Measurements from ENCODE around the gene PHACTR4. TPM values are rescaled to one million over a fixed set of nuclear protein-coding genes. Genes with fewer than 3 reads are reported as not detected.

PHACTR4 gene
- total and polyA plus RNA-seq, 9 of the 15 experiments (the other 6 are each of a cell fraction or from before 2014, with no cell fraction given), result 6.4 to 43.6 (median 14.2) TPM

DNA sequence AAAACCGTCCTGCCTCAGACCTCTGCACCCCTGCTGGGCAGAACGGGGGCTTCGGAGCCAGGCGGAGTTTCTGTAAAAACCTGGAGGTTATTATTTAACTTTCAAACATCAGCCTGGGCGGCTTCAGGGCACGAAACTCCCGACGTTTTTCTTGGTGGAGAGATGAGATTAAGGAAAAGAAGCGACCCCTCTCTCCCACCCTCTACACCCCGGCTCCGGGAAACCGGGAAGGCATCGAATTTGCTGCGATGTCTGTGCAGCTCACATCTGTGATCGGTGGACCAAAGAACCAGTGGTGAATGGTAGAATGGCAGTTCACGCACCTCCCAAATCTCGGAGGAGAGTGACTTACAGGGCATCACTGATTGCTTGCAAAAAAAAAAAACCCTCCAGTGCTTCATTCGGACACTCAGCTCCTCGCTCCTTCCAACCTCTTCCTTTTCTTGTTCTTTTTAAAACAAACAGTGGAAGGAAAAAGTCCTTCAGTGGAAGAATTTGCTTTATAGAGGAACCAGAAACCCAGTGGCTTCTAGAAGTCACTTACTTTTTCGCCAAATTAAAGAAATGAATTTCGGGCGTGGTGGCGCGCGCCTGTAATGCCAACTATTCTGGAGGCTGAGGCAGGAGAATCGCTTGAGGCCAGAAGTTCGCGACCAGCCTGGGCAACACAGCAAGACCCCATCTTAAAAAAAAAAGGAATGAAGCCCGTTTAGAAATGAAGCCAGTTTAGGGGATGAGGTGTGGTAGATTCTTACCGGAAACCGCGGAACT, 884 bp downstream of the PHACTR4 start (continued):
- TF ChIP-seq JUN (IDR thresholded peaks at IDR 0.05; ENCODE audit: borderline replicate concordance, low read depth, low read length), result no peak
- TF ChIP-seq JUN (CRISPR knock-in tag; IDR thresholded peaks at IDR 0.05; ENCODE audit: borderline replicate concordance), result no peak
- TF ChIP-seq ZNF785 (CRISPR knock-in tag; IDR thresholded peaks at IDR 0.05), result no peak
- no peak for TF ChIP-seq POLR2B (IDR thresholded peaks at IDR 0.05; ENCODE audit: low read depth, partially characterized antibody)
- TF ChIP-seq TAF1 (IDR thresholded peaks at IDR 0.05; ENCODE audit: control insufficient read depth, extremely low read depth, insufficient read depth, low read length, severe bottlenecking), result no peak
- peak; percentile 87 for TF ChIP-seq MBD1 (CRISPR knock-in tag; IDR thresholded peaks at IDR 0.05)
- TF ChIP-seq TGIF2 (CRISPR knock-in tag; IDR thresholded peaks at IDR 0.05), result no peak
- TF ChIP-seq ZNF133 (CRISPR knock-in tag; IDR thresholded peaks at IDR 0.05), result no peak
- TF ChIP-seq ZBED1 (IDR thresholded peaks at IDR 0.05), result no peak
- no peak for TF ChIP-seq NRF1 (conservative IDR thresholded peaks at IDR 0.05 in 1 of 2, IDR thresholded peaks at IDR 0.05 in 1 of 2)
- no peak for TF ChIP-seq HDAC2 (IDR thresholded peaks at IDR 0.05)
- TF ChIP-seq, protein P1, sequence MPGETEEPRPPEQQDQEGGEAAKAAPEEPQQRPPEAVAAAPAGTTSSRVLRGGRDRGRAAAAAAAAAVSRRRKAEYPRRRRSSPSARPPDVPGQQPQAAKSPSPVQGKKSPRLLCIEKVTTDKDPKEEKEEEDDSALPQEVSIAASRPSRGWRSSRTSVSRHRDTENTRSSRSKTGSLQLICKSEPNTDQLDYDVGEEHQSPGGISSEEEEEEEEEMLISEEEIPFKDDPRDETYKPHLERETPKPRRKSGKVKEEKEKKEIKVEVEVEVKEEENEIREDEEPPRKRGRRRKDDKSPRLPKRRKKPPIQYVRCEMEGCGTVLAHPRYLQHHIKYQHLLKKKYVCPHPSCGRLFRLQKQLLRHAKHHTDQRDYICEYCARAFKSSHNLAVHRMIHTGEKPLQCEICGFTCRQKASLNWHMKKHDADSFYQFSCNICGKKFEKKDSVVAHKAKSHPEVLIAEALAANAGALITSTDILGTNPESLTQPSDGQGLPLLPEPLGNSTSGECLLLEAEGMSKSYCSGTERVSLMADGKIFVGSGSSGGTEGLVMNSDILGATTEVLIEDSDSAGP (CRISPR knock-in tag; IDR thresholded peaks at IDR 0.05), result no peak
- TF ChIP-seq TCFL5 (CRISPR knock-in tag; conservative IDR thresholded peaks at IDR 0.05), result no peak
- no peak for TF ChIP-seq ZNF140 (CRISPR knock-in tag; IDR thresholded peaks at IDR 0.05)
- TF ChIP-seq NFIX (CRISPR knock-in tag; IDR thresholded peaks at IDR 0.05; ENCODE audit: low read depth), result no peak
- TF ChIP-seq RB1 (IDR thresholded peaks at IDR 0.05; ENCODE audit: low read depth), result no peak
- no peak for TF ChIP-seq ZKSCAN8 (CRISPR knock-in tag; IDR thresholded peaks at IDR 0.05)
- no peak for TF ChIP-seq TFE3 (CRISPR knock-in tag; IDR thresholded peaks at IDR 0.05)

Data from K562 (cell line).